ENCODE results near the gene MRPL36.
"Not testable (repeated sequence)": the region's sequence is repeated elsewhere in the genome, so short reads cannot be mapped to it uniquely, and the experiment has no call there.

The MRPL36 gene

DNA sequence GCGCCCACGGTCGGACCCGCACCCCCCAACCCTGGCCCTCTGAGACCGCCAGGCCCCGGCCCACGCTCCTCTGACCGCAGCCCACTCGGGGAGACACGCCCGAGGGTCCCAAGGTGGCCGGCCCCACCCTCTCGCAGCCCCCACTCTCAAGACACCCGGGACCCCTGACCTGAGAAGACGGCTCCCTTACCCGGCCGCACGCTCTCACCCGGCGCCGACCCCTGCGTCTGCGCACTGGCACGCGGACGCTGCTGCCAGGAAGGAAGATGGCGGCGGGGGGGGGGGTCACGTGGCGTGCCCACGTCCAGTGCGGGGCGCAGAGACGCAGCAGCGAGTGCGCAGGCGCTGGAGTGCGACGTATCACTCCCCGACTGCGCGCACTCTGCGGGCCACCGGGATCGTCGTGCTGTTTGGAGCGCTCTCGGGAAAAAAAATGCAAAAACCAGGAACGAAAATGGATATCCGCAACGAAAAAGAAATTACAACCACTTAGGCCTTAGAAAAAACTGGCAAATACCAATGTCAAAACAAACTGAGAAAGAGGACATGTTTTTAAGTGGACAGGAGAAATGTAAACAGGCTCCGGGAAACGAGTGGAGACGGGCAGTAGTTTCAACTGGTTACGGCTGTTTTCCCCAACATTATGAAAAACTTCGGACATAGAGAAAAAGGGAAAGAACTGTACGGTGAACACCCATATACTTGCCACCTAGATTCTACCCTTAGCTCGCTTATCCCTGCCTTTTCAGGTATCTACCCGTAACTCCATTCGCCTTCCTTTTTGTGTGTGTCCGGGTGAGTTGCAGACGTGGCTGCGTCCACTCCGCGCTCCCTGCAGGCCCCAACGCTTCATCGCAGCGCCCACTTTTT, at the start of gene MRPL36:
TSS of gene MRPL36 (minus strand) at position 236 of the 870 bp plus-strand sequence. CDS start 902 bp downstream, outside the sequence.
- DNase-seq: peak; percentile 93

- DNase-seq: no peak
These were observed 48.0 kb upstream of the MRPL36 start for GRCh38 chr5:1847611-1848010.

DNA sequence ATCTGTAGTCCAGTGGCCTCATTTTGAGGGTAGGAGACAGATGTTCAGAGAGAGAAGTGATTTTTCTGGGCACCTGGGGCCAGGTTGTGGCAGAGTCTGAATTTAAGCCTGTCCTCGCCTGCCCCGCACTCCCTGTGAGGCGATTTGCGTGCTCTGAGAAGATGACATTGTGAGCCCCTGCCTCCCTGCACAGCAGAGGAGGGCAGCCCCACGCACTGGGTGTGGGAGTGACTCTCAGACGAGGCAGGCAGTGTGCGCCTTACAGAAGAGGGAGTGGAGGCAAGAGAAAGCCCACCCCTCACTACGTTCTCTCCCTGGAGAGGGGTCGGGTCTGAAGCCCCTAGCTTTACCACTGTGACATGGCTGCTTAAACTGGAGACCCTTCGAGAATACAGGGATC, 47.4 kb upstream of the MRPL36 start:
- DNase-seq: no peak

GRCh38 chr5:1846583-1846982, 46.9 kb upstream of the MRPL36 start:
- DNase-seq: no peak

DNA sequence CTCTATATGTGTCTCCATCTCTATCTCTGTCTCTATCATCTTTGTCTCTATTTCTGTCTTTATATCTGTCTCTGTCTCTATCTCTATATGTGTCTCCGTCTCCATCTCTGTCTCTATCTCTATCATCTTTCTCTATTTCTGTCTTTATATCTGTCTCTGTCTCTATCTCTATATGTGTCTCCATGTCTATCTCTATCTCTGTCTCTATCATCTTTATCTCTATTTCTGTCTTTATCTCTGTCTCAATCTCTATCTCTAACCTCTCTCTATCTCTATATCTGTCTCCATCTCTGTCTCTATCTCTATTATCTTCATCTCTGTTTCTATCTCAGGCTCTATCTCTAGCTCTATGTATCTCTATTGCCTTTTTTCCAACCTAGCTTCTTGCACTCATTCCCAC, 46.1 kb upstream of the MRPL36 start:
- no peak for DNase-seq

DNA sequence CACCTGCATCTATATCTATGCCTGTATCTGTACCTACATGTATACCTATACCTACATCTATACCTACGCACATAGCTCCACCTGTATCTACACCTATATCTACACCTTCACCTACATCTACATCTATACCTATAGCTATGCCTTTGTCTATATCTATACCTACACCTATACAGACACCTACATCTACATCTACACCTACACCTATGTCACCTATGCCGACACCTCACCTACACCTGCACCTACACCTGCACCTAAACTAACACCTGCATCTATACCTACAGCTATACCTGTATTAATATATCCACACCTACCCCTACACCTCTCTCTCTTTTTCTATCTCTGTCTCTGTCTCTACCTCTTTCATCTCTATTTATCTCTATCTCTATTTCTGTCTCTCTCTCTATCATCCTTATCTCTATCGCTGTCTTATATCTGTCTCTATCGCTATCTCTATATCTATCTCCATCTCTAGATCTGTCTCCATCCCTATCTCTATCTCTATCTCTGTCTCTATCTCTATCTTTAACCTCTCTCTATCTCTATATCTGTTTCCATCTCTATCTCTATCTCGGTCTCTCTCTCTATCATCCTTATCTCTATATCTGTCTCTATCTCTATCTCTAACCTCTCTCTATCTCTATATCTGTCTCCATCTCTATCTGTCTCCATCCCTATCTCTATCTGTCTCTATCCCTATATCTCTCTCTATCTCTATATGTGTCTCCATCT, 45.2 kb upstream of the MRPL36 start:
- no peak for DNase-seq

- not testable (repeated sequence) for DNase-seq
These were observed 44.1 kb upstream of the MRPL36 start for GRCh38 chr5:1843761-1844160.

GRCh38 chr5:1842004-1842819, 42.6 kb upstream of the MRPL36 start:
- no peak for DNase-seq

- DNase-seq: no peak
These were observed 41.3 kb upstream of the MRPL36 start for GRCh38 chr5:1840741-1841521.

DNA sequence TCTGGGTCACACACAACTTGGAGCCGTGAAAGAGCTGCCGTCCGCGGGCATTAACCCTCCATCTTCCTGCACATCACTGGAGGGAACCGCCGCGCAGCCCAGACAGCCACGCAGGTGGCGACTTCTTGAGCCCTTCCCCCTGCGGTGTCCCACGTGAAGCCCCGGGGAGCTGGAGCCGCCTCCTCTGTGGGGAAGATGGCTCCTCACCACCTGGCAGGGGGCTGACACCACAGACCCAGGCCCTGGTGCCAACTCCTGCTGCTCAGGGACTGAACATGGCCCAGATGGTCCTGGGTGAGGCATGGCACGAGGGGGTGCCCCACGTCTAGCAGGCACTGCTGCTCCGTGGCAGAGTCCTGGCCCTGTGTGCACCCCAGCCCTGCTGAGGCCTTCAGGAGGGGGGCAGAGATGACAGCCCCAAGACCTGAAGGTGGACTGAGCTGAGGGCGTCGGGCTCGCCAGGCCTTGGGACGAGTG, 40.5 kb upstream of the MRPL36 start:
- DNase-seq: no peak

DNA sequence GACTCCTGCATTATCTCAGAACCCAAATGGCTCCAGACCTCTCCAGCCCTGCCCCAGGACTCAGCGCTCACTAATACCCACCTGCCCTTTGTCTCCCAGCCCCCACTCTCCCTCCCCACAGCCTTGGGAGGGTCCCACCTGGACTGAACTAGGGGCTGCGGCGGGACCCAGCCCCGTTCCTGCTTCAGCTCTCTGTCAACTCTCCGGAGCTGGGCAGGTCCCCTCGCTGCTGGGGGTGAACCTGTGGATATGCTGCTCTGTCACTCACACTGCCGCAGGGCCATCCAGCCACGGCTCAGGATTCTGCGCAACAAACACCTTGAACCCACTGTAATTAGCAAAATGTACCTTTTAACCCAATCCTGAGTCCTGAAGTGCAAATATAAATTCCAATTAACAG, 38.4 kb upstream of the MRPL36 start:
- DNase-seq: no peak

- DNase-seq: no peak
These were observed 37.5 kb upstream of the MRPL36 start for GRCh38 chr5:1836891-1837880.

GRCh38 chr5:1836176-1836890, 36.7 kb upstream of the MRPL36 start:
- DNase-seq: no peak

- no peak for DNase-seq
These were observed 35.8 kb upstream of the MRPL36 start for GRCh38 chr5:1835431-1835830.

DNA sequence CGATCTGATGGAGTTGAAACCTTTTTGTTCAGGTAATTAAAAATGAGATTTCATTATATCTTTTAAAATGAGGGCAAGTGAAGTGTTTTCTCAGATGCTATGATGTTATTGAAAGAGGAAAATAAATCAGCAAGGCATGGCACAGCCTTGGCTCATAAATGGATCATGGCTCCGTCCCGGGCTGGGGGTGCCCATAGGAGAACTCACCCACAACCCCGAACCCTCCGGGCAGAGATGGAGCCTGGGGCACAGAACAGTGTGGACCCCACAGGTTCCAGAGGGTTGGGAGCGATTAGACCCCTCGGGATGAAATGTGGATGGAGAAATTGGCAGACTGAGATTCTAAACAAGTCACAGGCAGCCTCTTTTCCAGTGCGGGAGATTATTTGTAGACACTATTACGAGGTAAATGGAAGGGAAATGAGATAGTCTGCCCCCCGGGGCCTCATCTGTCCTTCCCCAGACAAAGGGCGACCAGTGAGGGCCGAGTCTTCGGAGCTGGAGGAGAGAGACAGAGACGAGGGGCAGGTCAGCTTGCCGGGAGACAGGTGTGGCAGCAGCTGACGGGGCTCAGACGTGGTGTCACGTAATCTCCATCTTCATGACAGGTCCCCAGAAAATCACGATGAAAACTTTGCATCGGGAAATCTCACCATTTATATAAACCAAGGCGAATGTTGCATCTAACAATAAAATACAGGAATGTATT, 35.2 kb upstream of the MRPL36 start:
- no peak for DNase-seq

- no peak for DNase-seq
These were observed 34.5 kb upstream of the MRPL36 start for GRCh38 chr5:1834022-1834551.

DNA sequence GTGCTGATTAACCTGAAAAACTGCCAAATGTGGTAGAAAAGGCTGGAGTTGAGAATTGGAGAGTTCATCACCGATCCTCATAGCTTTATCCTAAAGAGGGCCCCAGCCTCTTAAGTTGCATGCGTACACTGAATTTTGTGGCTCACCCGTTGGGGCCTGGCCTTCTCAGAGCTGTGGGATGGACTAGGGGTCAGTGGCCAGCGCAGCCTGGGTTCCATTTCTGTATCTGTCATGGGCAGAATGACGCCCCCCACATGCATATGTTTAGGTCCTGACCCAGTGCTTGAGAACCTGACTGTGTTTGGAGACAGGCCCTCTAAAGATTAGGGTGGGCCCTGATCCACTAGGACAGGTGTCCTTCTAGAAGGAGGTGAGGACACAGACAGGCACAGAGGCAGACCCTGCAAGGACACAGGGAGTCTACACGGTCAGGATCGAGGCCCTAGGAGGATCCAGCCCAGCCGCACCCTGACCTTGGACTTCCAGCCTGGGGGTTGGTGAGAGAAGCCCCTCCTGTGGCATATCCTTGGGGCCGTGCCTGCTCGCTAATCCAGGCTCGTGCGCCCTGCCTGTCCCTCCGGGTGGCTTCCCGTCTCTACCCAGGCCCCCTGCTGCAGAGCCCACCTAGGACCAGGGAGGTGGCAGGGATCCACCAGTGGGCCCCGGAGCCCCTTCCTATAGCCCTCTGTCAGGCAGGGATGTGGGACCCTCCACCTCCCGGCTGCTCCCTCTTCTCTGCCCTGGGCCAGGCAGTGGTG, 33.8 kb upstream of the MRPL36 start:
- no peak for DNase-seq

GRCh38 chr5:1832511-1833250, 33.0 kb upstream of the MRPL36 start:
- DNase-seq: no peak
